HepG2 (cell line): Measurements from ENCODE around the gene VPS52. TPM values are rescaled to one million over a fixed set of nuclear protein-coding genes. Genes with fewer than 3 reads are reported as not detected.

ENCODE experiments used
- ATAD3A ChIP-seq: sonication (generic); formaldehyde crosslinking; IDR thresholded peaks from 2 replicates; pipeline ENCODE4 v1.4.0; 2020; ENCODE audit warnings: missing genetic modification reagents
- FOXJ3 ChIP-seq: sonication (generic); formaldehyde crosslinking; IDR thresholded peaks from 2 replicates; pipeline ENCODE4 v1.4.0; 2020; ENCODE audit warnings: missing genetic modification reagents, mild to moderate bottlenecking, borderline replicate concordance
- NFE2 ChIP-seq: sonication (generic); formaldehyde crosslinking; IDR thresholded peaks from 2 replicates; pipeline ENCODE4 v1.4.0; 2020; ENCODE audit warnings: missing genetic modification reagents
- POLR2G ChIP-seq: fragments of 200-400 bp; formaldehyde crosslinking; IDR thresholded peaks from 2 replicates; pipeline ENCODE4 v1.6.1; 2018; ENCODE audit warnings: mild to moderate bottlenecking, low read depth, low read length, moderate library complexity
- RARA ChIP-seq: IDR thresholded peaks from 2 replicates; pipeline ENCODE4 v1.6.1; 2016; ENCODE audit warnings: missing genetic modification reagents, missing compliant biosample characterization
- RBM22 ChIP-seq: fragments of 200-400 bp; formaldehyde crosslinking; optimal IDR thresholded peaks from 2 replicates; pipeline ENCODE3; 2017; ENCODE audit warnings: mild to moderate bottlenecking, low read length, moderate library complexity
- RNF2 ChIP-seq: fragments of 450-650 bp; conservative IDR thresholded peaks from 2 replicates; pipeline ENCODE4 v1.6.1; 2016; ENCODE audit warnings: low read depth
- SMAD9 ChIP-seq: sonication (generic); formaldehyde crosslinking; IDR thresholded peaks from 2 replicates; pipeline ENCODE4 v1.5.1; 2020; ENCODE audit warnings: mild to moderate bottlenecking, missing genetic modification reagents
- ZMYM3 ChIP-seq: sonication (generic); formaldehyde crosslinking; IDR thresholded peaks from 2 replicates; pipeline ENCODE4 v1.5.1; 2020; ENCODE audit warnings: mild to moderate bottlenecking, missing genetic modification reagents
- ZNF101 ChIP-seq: sonication (generic); formaldehyde crosslinking; IDR thresholded peaks from 2 replicates; pipeline ENCODE4 v1.4.0; 2020; ENCODE audit warnings: mild to moderate bottlenecking, low read depth, missing genetic modification reagents, borderline replicate concordance
- ZNF274 ChIP-seq: sonication (generic); formaldehyde crosslinking; IDR thresholded peaks from 2 replicates; pipeline ENCODE4 v1.5.1; 2020; ENCODE audit warnings: mild to moderate bottlenecking, missing genetic modification reagents
- ZNF709 ChIP-seq: sonication (generic); formaldehyde crosslinking; IDR thresholded peaks from 2 replicates; pipeline ENCODE4 v1.5.0; 2020; ENCODE audit warnings: mild to moderate bottlenecking, missing genetic modification reagents
- ZNF747 ChIP-seq: sonication (generic); formaldehyde crosslinking; IDR thresholded peaks from 2 replicates; pipeline ENCODE4 v1.8.1; 2023; ENCODE audit warnings: missing genetic modification reagents, mild to moderate bottlenecking, borderline replicate concordance
- ZNF761 ChIP-seq: sonication (generic); formaldehyde crosslinking; conservative IDR thresholded peaks from 2 replicates; pipeline ENCODE4 v1.4.0; 2020; ENCODE audit warnings: mild to moderate bottlenecking, missing genetic modification reagents
- ZNF839 ChIP-seq: sonication (generic); formaldehyde crosslinking; IDR thresholded peaks from 2 replicates; pipeline ENCODE4 v1.4.0; 2020; ENCODE audit warnings: missing genetic modification reagents, mild to moderate bottlenecking, borderline replicate concordance
- ZSCAN21 ChIP-seq: sonication (generic); formaldehyde crosslinking; IDR thresholded peaks from 2 replicates; pipeline ENCODE4 v1.8.0; 2022; ENCODE audit warnings: mild to moderate bottlenecking, missing genetic modification reagents, moderate library complexity, borderline replicate concordance
- polyA plus RNA-seq, 8 experiments: library from polyadenylated mRNA; depleted of rRNA in 3 of 8; stranded (reverse) in 7 of 8; unstranded in 1 of 8; fragments of >200 nt; fragmentation: Illumina TruSeq in 4 of 8; extraction: Trizol in 4 of 8; gene quantifications; 2 replicates each; pipeline versions ENCODE4 v1.2.1 to v1.2.3, GENCODE V29; 2011 to 2016; ENCODE audit warnings: low read depth in 4 of 8, missing spikeins in 1 of 8, mixed read lengths in 1 of 8; ENCODE audit not compliant: insufficient read depth in 1 of 8
- total RNA-seq, 5 experiments: library from RNA; depleted of rRNA; stranded (reverse); fragments of >200 nt; fragmentation: Illumina TruSeq; extraction: Trizol; gene quantifications; 2 replicates each; pipeline ENCODE4 v1.2.3, GENCODE V29; 2016; ENCODE audit warnings: low read depth in 1 of 5
- TF ChIP-seq, protein P1 (sequence below): sonication (generic); formaldehyde crosslinking; IDR thresholded peaks from 2 replicates; pipeline ENCODE4 v1.4.0; 2020; ENCODE audit warnings: missing genetic modification reagents, mild to moderate bottlenecking, borderline replicate concordance
- TF ChIP-seq, protein P2 (sequence below): sonication (generic); formaldehyde crosslinking; IDR thresholded peaks from 2 replicates; pipeline ENCODE4 v1.5.0; 2020; ENCODE audit warnings: missing genetic modification reagents
- TF ChIP-seq, protein P3 (sequence below): sonication (generic); formaldehyde crosslinking; IDR thresholded peaks from 2 replicates; pipeline ENCODE4 v1.4.0; 2020; ENCODE audit warnings: missing genetic modification reagents
- TF ChIP-seq, protein P4 (sequence below): sonication (generic); formaldehyde crosslinking; IDR thresholded peaks from 2 replicates; pipeline ENCODE4 v1.4.0; 2020; ENCODE audit warnings: missing genetic modification reagents, borderline replicate concordance
- TF ChIP-seq, protein P5 (sequence below): IDR thresholded peaks from 2 replicates; pipeline ENCODE4 v1.6.1; 2016; ENCODE audit warnings: low read depth

VPS52 gene
- total and polyA plus RNA-seq, 2 of the 13 experiments (the other 11 are each of a cell fraction or from before 2014, with no cell fraction given), result 48.9 to 85.5 TPM

DNA sequence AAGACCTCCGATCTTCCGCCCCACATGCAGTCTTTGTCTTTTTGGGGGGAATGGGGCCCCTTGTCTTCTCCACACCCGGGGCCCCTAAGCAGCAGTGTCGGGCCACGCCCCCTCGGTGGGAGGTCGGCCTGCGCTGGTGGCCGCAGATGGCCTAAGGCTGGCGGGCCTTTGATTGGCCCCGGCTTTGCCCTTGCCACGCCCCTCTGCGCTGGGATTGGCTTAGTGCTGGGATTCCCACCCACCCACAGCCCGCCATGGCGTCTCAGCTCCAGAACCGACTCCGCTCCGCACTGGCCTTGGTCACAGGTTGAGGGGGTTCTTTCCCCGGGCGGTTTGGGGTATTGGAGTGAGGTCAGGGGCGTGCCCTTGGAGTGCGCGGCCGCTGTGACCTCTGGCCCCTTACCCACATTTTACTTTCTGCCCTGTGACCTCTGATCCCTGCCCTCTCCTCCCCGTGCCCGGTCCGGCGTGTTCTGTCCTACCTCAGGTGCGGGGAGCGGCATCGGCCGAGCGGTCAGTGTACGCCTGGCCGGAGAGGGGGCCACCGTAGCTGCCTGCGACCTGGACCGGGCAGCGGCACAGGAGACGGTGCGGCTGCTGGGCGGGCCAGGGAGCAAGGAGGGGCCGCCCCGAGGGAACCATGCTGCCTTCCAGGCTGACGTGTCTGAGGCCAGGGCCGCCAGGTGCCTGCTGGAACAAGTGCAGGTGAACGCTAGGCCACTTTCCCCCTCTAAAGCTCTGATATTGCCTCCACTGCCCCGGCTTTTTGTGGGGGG, 67.1 kb downstream of the VPS52 start, which contains the start of gene HSD17B8 (continued):
- TF ChIP-seq, protein P1, sequence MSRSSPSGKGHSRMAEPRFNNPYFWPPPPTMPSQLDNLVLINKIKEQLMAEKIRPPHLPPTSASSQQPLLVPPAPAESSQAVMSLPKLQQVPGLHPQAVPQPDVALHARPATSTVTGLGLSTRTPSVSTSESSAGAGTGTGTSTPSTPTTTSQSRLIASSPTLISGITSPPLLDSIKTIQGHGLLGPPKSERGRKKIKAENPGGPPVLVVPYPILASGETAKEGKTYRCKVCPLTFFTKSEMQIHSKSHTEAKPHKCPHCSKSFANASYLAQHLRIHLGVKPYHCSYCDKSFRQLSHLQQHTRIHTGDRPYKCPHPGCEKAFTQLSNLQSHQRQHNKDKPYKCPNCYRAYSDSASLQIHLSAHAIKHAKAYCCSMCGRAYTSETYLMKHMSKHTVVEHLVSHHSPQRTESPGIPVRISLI (CRISPR knock-in tag), result 0 out of 2 replicates have a peak, but pooled peaks have one; percentile 34
- TF ChIP-seq RARA (no peak; the same call in 1 of the 2 replicates), ZNF709 (CRISPR knock-in tag) (peak; percentile 88; the same call in 1 of the 2 replicates), ZNF839 (peak; percentile 95; the same call in 1 of the 2 replicates), ZNF747 (CRISPR knock-in tag) (peak; percentile 65; the same call in 1 of the 2 replicates), SMAD9 (no peak; the same call in 1 of the 2 replicates), RNF2 (no peak), ZNF101 (0 out of 2 replicates have a peak, but pooled peaks have one; percentile 42), NFE2 (no peak), ZSCAN21 (peak; percentile 95), ZNF274 (CRISPR knock-in tag) (peak; percentile 86; the same call in 1 of the 2 replicates), POLR2G (peak; percentile 94), RBM22 (peak; percentile 97), ZNF761 (CRISPR knock-in tag) (peak; percentile 90), ATAD3A (no peak), ZMYM3 (0 out of 2 replicates have a peak, but pooled peaks have one; percentile 18), FOXJ3 (CRISPR knock-in tag) (peak; percentile 62; the same call in 1 of the 2 replicates)
- TF ChIP-seq, protein P2, sequence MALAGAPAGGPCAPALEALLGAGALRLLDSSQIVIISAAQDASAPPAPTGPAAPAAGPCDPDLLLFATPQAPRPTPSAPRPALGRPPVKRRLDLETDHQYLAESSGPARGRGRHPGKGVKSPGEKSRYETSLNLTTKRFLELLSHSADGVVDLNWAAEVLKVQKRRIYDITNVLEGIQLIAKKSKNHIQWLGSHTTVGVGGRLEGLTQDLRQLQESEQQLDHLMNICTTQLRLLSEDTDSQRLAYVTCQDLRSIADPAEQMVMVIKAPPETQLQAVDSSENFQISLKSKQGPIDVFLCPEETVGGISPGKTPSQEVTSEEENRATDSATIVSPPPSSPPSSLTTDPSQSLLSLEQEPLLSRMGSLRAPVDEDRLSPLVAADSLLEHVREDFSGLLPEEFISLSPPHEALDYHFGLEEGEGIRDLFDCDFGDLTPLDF (CRISPR knock-in tag), result peak; percentile 72
- TF ChIP-seq, protein P3, sequence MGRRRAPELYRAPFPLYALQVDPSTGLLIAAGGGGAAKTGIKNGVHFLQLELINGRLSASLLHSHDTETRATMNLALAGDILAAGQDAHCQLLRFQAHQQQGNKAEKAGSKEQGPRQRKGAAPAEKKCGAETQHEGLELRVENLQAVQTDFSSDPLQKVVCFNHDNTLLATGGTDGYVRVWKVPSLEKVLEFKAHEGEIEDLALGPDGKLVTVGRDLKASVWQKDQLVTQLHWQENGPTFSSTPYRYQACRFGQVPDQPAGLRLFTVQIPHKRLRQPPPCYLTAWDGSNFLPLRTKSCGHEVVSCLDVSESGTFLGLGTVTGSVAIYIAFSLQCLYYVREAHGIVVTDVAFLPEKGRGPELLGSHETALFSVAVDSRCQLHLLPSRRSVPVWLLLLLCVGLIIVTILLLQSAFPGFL (CRISPR knock-in tag), result 0 out of 2 replicates have a peak, but pooled peaks have one; percentile 85
- TF ChIP-seq, protein P4, sequence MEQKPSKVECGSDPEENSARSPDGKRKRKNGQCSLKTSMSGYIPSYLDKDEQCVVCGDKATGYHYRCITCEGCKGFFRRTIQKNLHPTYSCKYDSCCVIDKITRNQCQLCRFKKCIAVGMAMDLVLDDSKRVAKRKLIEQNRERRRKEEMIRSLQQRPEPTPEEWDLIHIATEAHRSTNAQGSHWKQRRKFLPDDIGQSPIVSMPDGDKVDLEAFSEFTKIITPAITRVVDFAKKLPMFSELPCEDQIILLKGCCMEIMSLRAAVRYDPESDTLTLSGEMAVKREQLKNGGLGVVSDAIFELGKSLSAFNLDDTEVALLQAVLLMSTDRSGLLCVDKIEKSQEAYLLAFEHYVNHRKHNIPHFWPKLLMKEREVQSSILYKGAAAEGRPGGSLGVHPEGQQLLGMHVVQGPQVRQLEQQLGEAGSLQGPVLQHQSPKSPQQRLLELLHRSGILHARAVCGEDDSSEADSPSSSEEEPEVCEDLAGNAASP, result peak; percentile 67; the same call in 1 of the 2 replicates
- TF ChIP-seq, protein P5, sequence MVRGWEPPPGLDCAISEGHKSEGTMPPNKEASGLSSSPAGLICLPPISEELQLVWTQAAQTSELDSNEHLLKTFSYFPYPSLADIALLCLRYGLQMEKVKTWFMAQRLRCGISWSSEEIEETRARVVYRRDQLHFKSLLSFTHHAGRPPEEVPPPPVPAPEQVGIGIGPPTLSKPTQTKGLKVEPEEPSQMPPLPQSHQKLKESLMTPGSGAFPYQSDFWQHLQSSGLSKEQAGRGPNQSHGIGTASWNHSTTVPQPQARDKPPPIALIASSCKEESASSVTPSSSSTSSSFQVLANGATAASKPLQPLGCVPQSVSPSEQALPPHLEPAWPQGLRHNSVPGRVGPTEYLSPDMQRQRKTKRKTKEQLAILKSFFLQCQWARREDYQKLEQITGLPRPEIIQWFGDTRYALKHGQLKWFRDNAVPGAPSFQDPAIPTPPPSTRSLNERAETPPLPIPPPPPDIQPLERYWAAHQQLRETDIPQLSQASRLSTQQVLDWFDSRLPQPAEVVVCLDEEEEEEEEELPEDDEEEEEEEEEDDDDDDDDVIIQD (CRISPR knock-in tag), result no peak
